Trophoblast cell (in vitro differentiated cells and primary cell): ENCODE results near the gene IGF2BP3.

Experiments
- DNase-seq, 2 donors: peaks; one replicate each; pipeline ENCODE4 v3.0.0-alpha.2; 2016
- H2AFZ ChIP-seq: 2 replicates; pipeline ENCODE4 v1.6.1; 2013; ENCODE audit warnings: low read length, moderate library complexity, mild to moderate bottlenecking; ENCODE audit not compliant: insufficient read depth, poor library complexity
- H2AK5ac ChIP-seq: 2 replicates; pipeline ENCODE4 v1.6.1; 2013; ENCODE audit warnings: mild to moderate bottlenecking, low read length
- H2BK120ac ChIP-seq: 2 replicates; pipeline ENCODE4 v1.6.1; 2013; ENCODE audit warnings: low read length, mild to moderate bottlenecking, moderate library complexity; ENCODE audit not compliant: insufficient read depth, poor library complexity
- H2BK12ac ChIP-seq: 2 replicates; pipeline ENCODE4 v1.6.1; 2013; ENCODE audit warnings: mild to moderate bottlenecking, low read length, moderate library complexity
- H2BK5ac ChIP-seq: 2 replicates; pipeline ENCODE4 v1.6.1; 2013; ENCODE audit warnings: low read length, low read depth, moderate library complexity, mild to moderate bottlenecking; ENCODE audit not compliant: poor library complexity
- H3K14ac ChIP-seq: 2 replicates; pipeline ENCODE4 v1.6.1; 2013; ENCODE audit warnings: mild to moderate bottlenecking, low read length
- H3K18ac ChIP-seq: 2 replicates; pipeline ENCODE4 v1.6.1; 2013; ENCODE audit warnings: mild to moderate bottlenecking, low read length
- H3K23ac ChIP-seq: 2 replicates; pipeline ENCODE4 v1.6.1; 2013; ENCODE audit warnings: low read length
- H3K27ac ChIP-seq: 2 replicates; pipeline ENCODE4 v1.5.1; 2013; ENCODE audit warnings: low read depth, mild to moderate bottlenecking, inconsistent platforms, low read length, moderate library complexity
- H3K27me3 ChIP-seq: 2 replicates; pipeline ENCODE4 v1.6.1; 2013; ENCODE audit warnings: inconsistent platforms, mild to moderate bottlenecking, low read length, moderate library complexity; ENCODE audit not compliant: insufficient read depth
- H3K36me3 ChIP-seq, 2 experiments: 1 replicate in 1 of 2; 2 replicates in 1 of 2; pipeline ENCODE4 v1.6.1; 2013; ENCODE audit warnings: low read length in 2 of 2, mild to moderate bottlenecking in 2 of 2, moderate library complexity in 1 of 2; ENCODE audit not compliant: insufficient read depth in 2 of 2, control insufficient read depth in 1 of 2
- H3K4ac ChIP-seq: 2 replicates; pipeline ENCODE4 v1.6.1; 2013; ENCODE audit warnings: low read depth, mild to moderate bottlenecking, low read length, moderate library complexity
- H3K4me1 ChIP-seq, 2 experiments: 1 replicate in 1 of 2; 2 replicates in 1 of 2; pipeline ENCODE4 v1.6.1; 2013; ENCODE audit warnings: low read length in 2 of 2, mild to moderate bottlenecking in 2 of 2, moderate library complexity in 1 of 2; ENCODE audit not compliant: insufficient read depth in 2 of 2, control insufficient read depth in 1 of 2
- H3K4me2 ChIP-seq: 2 replicates; pipeline ENCODE4 v1.6.1; 2013; ENCODE audit warnings: inconsistent platforms, mild to moderate bottlenecking, low read length, moderate library complexity
- H3K4me3 ChIP-seq: 2 replicates; pipeline ENCODE4 v1.5.1; 2013; ENCODE audit warnings: mild to moderate bottlenecking, low read depth, low read length, inconsistent platforms
- H3K79me1 ChIP-seq: one replicate; pipeline ENCODE4 v1.6.1; 2013; ENCODE audit warnings: low read length
- H3K79me2 ChIP-seq: 2 replicates; pipeline ENCODE4 v1.6.1; 2013; ENCODE audit warnings: low read length, mild to moderate bottlenecking; ENCODE audit not compliant: control insufficient read depth, insufficient read depth, poor library complexity
- H3K9ac ChIP-seq: 2 replicates; pipeline ENCODE4 v1.6.1; 2013; ENCODE audit warnings: mild to moderate bottlenecking, low read length
- H3K9me3 ChIP-seq: 2 replicates; pipeline ENCODE4 v1.6.1; 2013; ENCODE audit warnings: low read depth, mild to moderate bottlenecking, control low read depth, inconsistent platforms, low read length; ENCODE audit not compliant: insufficient read depth
- H4K12ac ChIP-seq: 2 replicates; pipeline ENCODE4 v1.6.1; 2013; ENCODE audit warnings: low read depth, mild to moderate bottlenecking, low read length, moderate library complexity
- H4K8ac ChIP-seq: 2 replicates; pipeline ENCODE4 v1.6.1; 2013; ENCODE audit warnings: low read depth, mild to moderate bottlenecking, low read length, moderate library complexity
- H4K91ac ChIP-seq: one replicate; pipeline ENCODE4 v1.6.1; 2013; ENCODE audit warnings: low read depth, mild to moderate bottlenecking, low read length, moderate library complexity
- WGBS: extraction: QIAGEN DNeasy Blood & Tissue Kit; methylation state at CpG from one replicate; pipeline ENCODE4 v1.1.7; 2013; ENCODE audit warnings: missing lambda C conversion rate; ENCODE audit not compliant: insufficient read length, insufficient coverage; ENCODE audit errors: extremely low coverage; 5-methylcytosine and 5-hydroxymethylcytosine counted together

The IGF2BP3 gene

GRCh38 chr7:23358152-23358674 lies 112.1 kb downstream of the IGF2BP3 start:
- no peaks in the 10 kb centered on the region for H3K79me1 ChIP-seq
- H3K4me3 ChIP-seq, result no peak overlapping the region
- H3K4me2 ChIP-seq, result no peak overlapping the region
- no peak overlapping the region for H4K12ac ChIP-seq
- peaks cover 0 to 2% of the 10 kb centered on the region in 2 experiments for H3K4me1 ChIP-seq
- no peak overlapping the region for H3K9ac ChIP-seq
- H3K14ac ChIP-seq, result no peak overlapping the region
- H3K79me2 ChIP-seq, result no peaks in the 10 kb centered on the region
- H4K8ac ChIP-seq, result no peak overlapping the region
- no peak overlapping the region for H3K4ac ChIP-seq
- no peak overlapping the region for H2BK120ac ChIP-seq
- no peak overlapping the region for H4K91ac ChIP-seq
- peaks cover 1 to 4% of the 10 kb centered on the region in 2 experiments for H3K36me3 ChIP-seq
- H3K9me3 ChIP-seq, result no peaks in the 10 kb centered on the region
- H3K23ac ChIP-seq, result no peak overlapping the region
- WGBS, result no CpG with 5 or more reads among the region's 2 CpGs
- H2BK12ac ChIP-seq, result no peak overlapping the region
- H2BK5ac ChIP-seq, result no peak overlapping the region
- DNase-seq, result peak in 1 of 2 donors; percentile 13
- H2AFZ ChIP-seq, result no peak overlapping the region
- no peak overlapping the region for H3K27ac ChIP-seq
- H2AK5ac ChIP-seq, result no peak overlapping the region
- H3K18ac ChIP-seq, result no peak overlapping the region
- no peaks in the 10 kb centered on the region for H3K27me3 ChIP-seq

GRCh38 chr7:23357190-23358093 lies 112.8 kb downstream of the IGF2BP3 start:
- peak; percentile 2 to 66 for DNase-seq
- H3K4me3 ChIP-seq, result no peak overlapping the region
- no peak overlapping the region for H2AFZ ChIP-seq
- no peaks in the 10 kb centered on the region for H3K27me3 ChIP-seq
- H4K91ac ChIP-seq, result no peak overlapping the region
- no CpG with 5 or more reads among the region's 6 CpGs for WGBS
- no peak overlapping the region for H2BK12ac ChIP-seq
- H3K36me3 ChIP-seq, result peaks cover 1 to 2% of the 10 kb centered on the region in 2 experiments
- no peak overlapping the region for H3K14ac ChIP-seq
- no peak overlapping the region for H3K4ac ChIP-seq
- H4K12ac ChIP-seq, result no peak overlapping the region
- H3K9ac ChIP-seq, result no peak overlapping the region
- H3K4me1 ChIP-seq, result peaks cover 0 to 2% of the 10 kb centered on the region in 2 experiments
- no peak overlapping the region for H2BK120ac ChIP-seq
- no peak overlapping the region for H4K8ac ChIP-seq
- no peak overlapping the region for H3K18ac ChIP-seq
- no peak overlapping the region for H3K4me2 ChIP-seq
- no peaks in the 10 kb centered on the region for H3K9me3 ChIP-seq
- no peak overlapping the region for H2BK5ac ChIP-seq
- no peak overlapping the region for H3K27ac ChIP-seq
- no peaks in the 10 kb centered on the region for H3K79me2 ChIP-seq
- no peak overlapping the region for H3K23ac ChIP-seq
- no peak overlapping the region for H2AK5ac ChIP-seq
- no peaks in the 10 kb centered on the region for H3K79me1 ChIP-seq

- Histone ChIP-seq H3K9ac (no peak overlapping the region), H2BK5ac (no peak overlapping the region), H3K27me3 (no peaks in the 10 kb centered on the region), H2AK5ac (no peak overlapping the region), H2BK120ac (no peak overlapping the region), H3K4me2 (no peak overlapping the region), H4K12ac (no peak overlapping the region), H3K14ac (no peak overlapping the region), H2BK12ac (no peak overlapping the region), H3K36me3 (peaks cover 1 to 2% of the 10 kb centered on the region in 2 experiments), H3K9me3 (no peaks in the 10 kb centered on the region), H4K91ac (no peak overlapping the region), H3K4me1 (peaks cover 0 to 2% of the 10 kb centered on the region in 2 experiments), H2AFZ (no peak overlapping the region), H3K4me3 (no peak overlapping the region), H3K79me2 (no peaks in the 10 kb centered on the region), H3K79me1 (no peaks in the 10 kb centered on the region), H3K23ac (no peak overlapping the region), H3K27ac (no peak overlapping the region), H3K18ac (no peak overlapping the region), H4K8ac (no peak overlapping the region), H3K4ac (no peak overlapping the region)
- no peak for DNase-seq
- no CpG with 5 or more reads among the region's 3 CpGs for WGBS
Observed at GRCh38 chr7:23356726-23357125, 113.6 kb downstream of the IGF2BP3 start.

DNA sequence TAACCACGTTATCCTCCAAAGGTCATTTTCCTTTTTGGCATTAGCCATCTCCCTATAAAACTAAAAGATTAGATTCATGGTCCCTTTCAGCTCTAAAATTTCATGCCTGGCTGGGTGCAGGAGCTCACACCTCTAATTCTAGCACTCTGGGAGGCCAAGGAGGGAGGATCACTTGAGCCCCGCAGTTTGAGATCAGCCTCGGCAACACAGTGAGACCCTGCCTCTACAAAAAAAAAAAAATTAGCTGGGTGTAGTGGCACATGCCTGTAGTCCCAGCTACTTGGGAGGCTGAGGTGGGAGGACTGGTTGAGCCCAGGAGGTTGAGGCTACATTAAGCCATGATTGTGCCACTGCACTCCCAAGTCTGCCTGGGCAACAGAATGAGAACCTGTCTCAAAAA lies 114.1 kb downstream of the IGF2BP3 start:
- Histone ChIP-seq H3K27ac (no peak overlapping the region), H3K23ac (no peak overlapping the region), H3K4ac (no peak overlapping the region), H2BK120ac (no peak overlapping the region), H3K79me2 (no peaks in the 10 kb centered on the region), H4K91ac (no peak overlapping the region), H3K4me3 (no peak overlapping the region), H4K12ac (no peak overlapping the region), H3K79me1 (no peaks in the 10 kb centered on the region), H3K4me2 (no peak overlapping the region), H3K9ac (no peak overlapping the region), H3K36me3 (peaks cover 1 to 2% of the 10 kb centered on the region in 2 experiments), H2BK12ac (no peak overlapping the region), H3K14ac (no peak overlapping the region), H3K18ac (no peak overlapping the region), H3K27me3 (no peaks in the 10 kb centered on the region), H4K8ac (no peak overlapping the region), H3K4me1 (peaks cover 0 to 2% of the 10 kb centered on the region in 2 experiments), H2AK5ac (no peak overlapping the region), H2AFZ (no peak overlapping the region), H2BK5ac (no peak overlapping the region), H3K9me3 (no peaks in the 10 kb centered on the region)
- DNase-seq, result no peak
- WGBS, result no CpG with 5 or more reads among the region's 3 CpGs
